Measurements from ENCODE around the gene ZNF573.
"Not testable (repeated sequence)": the region's sequence is repeated elsewhere in the genome, so short reads cannot be mapped to it uniquely, and the experiment has no call there.

ZNF573 gene

GRCh38 chr19:37779127-37780005 lies at the start of gene ZNF573:
Gene ZNF573, minus strand, starts transcription at chr19:37779586. Its CDS starts 5,857 bp downstream, at chr19:37773729.
- DNase-seq (ENCODE audit: low read depth in 2 of 2) = peak; percentile 63 to 75

- peak; percentile 19 to 26 for DNase-seq (ENCODE audit: low read depth in 2 of 2)
Observed at GRCh38 chr19:37817180-37817981, 38.0 kb upstream of the ZNF573 start.

- not testable (repeated sequence) for DNase-seq (ENCODE audit: low read depth in 2 of 2)
Observed at GRCh38 chr19:37815611-37816010, 36.2 kb upstream of the ZNF573 start.

GRCh38 chr19:37813340-37813739 lies 34.0 kb upstream of the ZNF573 start:
- DNase-seq (ENCODE audit: low read depth in 2 of 2) = no peak

GRCh38 chr19:37809366-37809765 lies 30.0 kb upstream of the ZNF573 start:
- no peak for DNase-seq (ENCODE audit: low read depth in 2 of 2)

GRCh38 chr19:37803249-37803840 lies 24.0 kb upstream of the ZNF573 start:
- no peak for DNase-seq (ENCODE audit: low read depth in 2 of 2)

GRCh38 chr19:37790244-37790925 lies 11.0 kb upstream of the ZNF573 start:
- DNase-seq (ENCODE audit: low read depth in 2 of 2) = no peak

- no peak for DNase-seq (ENCODE audit: low read depth in 2 of 2)
Observed at GRCh38 chr19:37778613-37779126, 716 bp downstream of the ZNF573 start.

- DNase-seq (ENCODE audit: low read depth in 2 of 2) = no peak
Observed at GRCh38 chr19:37770985-37771384, 8.4 kb downstream of the ZNF573 start.

- DNase-seq (ENCODE audit: low read depth in 2 of 2) = no peak
Observed at GRCh38 chr19:37763488-37763887, 15.9 kb downstream of the ZNF573 start.

GRCh38 chr19:37757683-37758082 lies 21.7 kb downstream of the ZNF573 start:
- not testable (repeated sequence) for DNase-seq (ENCODE audit: low read depth in 2 of 2)

- no peak for DNase-seq (ENCODE audit: low read depth in 2 of 2)
Observed at GRCh38 chr19:37738371-37738770, 41.0 kb downstream of the ZNF573 start.

GRCh38 chr19:37725181-37725580 lies 54.2 kb downstream of the ZNF573 start:
- no peak for DNase-seq (ENCODE audit: low read depth in 2 of 2)

GRCh38 chr19:37719927-37720265 lies 59.5 kb downstream of the ZNF573 start:
- no peak for DNase-seq (ENCODE audit: low read depth in 2 of 2)

GRCh38 chr19:37719111-37719926 lies 60.1 kb downstream of the ZNF573 start, which contains the start of gene ZNF607:
Gene ZNF607, minus strand, starts transcription at chr19:37719761. Its CDS starts 8,143 bp downstream, at chr19:37711618.
- peak; percentile 73 to 78 for DNase-seq (ENCODE audit: low read depth in 2 of 2)

- DNase-seq (ENCODE audit: low read depth in 2 of 2) = no peak
Observed at GRCh38 chr19:37718304-37718703, 61.1 kb downstream of the ZNF573 start.

- DNase-seq (ENCODE audit: low read depth in 2 of 2) = no peak
Observed at GRCh38 chr19:37716140-37716539, 63.2 kb downstream of the ZNF573 start.

GRCh38 chr19:37706052-37706605 lies 73.3 kb downstream of the ZNF573 start:
- no peak for DNase-seq (ENCODE audit: low read depth in 2 of 2)

- DNase-seq (ENCODE audit: low read depth in 2 of 2) = no peak
Observed at GRCh38 chr19:37699057-37699456, 80.3 kb downstream of the ZNF573 start.

- no peak for DNase-seq (ENCODE audit: low read depth in 2 of 2)
Observed at GRCh38 chr19:37698216-37698615, 81.2 kb downstream of the ZNF573 start.

Data from stimulated activated CD4-positive, alpha-beta T cell treated with anti-CD3 and anti-CD28 coated beads, Interleukin-12 subunit alpha, Interleukin-12 subunit beta, amount 100 ng/mL, for 24 hours (primary cell).